ENCODE data around the gene REC8.
"Not testable (repeated sequence)": the region's sequence is repeated elsewhere in the genome, so short reads cannot be mapped to it uniquely, and the experiment has no call there.

Gene REC8

GRCh38 chr14:24184104-24184970 is 12.5 kb downstream of the REC8 start:
- DNase-seq (ENCODE audit: low read depth) = no peak

- DNase-seq (ENCODE audit: low read depth) = no peak
Measured at GRCh38 chr14:24185026-24185425, 13.1 kb downstream of the REC8 start.

GRCh38 chr14:24185741-24186140 is 13.9 kb downstream of the REC8 start:
- DNase-seq (ENCODE audit: low read depth) = no peak

- no peak for DNase-seq (ENCODE audit: low read depth)
Measured at GRCh38 chr14:24186831-24187538, 15.1 kb downstream of the REC8 start.

DNA sequence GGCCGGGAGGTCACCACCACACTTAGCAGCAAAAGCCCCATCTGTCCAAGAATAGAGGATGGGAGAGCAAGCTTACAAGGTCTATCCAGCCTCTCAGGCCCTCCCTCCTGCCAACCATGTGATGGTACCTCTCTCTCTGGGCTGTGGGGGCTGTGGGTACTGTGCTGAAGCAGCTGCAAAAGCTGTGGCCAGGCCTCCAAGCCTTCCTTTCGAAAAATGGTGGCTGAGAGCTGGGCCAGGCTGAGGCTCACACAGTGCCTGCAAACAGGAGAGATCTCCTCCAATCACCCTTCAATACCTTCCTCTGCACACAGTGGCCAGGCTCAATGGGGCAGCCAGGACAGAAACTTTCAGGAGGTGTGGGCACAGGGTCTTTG is 15.6 kb downstream of the REC8 start:
- DNase-seq (ENCODE audit: low read depth) = no peak

DNA sequence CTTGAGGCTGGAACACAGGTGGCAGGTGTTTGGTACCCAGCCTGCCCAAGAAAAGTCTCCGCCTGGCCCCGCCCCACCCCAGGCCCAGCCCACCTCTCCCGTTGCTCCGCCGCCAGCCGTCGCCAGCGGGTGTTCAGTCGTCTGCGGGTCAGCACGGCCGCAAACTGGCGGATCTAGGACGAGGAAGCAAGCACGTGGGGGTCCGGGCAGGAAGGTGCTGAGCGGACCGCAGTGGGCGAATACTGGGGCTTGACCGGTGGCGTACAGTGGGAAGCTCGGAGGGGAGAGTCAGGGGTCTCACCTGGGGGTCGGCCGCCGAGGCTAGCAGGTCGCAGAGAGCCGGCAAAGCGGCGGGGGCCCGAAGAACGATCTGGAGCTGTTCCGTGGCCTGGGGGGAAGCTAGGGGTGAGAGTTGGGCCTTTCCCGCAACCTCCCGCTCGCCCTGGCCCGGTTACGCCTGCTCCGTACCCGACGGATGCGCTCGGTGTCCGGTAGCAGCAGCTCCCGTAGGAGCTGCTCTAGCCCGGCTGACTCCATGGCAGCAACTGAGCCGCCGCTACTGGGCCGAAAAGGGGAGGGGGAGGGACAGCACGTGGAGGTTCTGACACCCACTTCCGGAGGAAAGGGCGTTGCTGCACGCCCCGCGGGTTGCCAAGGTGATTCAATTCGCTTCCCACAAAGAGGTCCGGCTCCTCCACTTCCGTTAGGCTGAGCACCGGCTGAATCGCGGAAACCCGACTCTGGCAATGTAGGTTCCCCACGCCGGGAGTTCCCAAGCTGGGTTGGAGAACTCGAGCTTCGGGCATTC is 16.6 kb downstream of the REC8 start, which contains the start of gene IPO4:
IPO4 (minus strand) TSS at position 566 of the 808 bp plus-strand sequence; CDS start at position 537, 29 bp downstream.
- DNase-seq (ENCODE audit: low read depth) = peak; percentile 92

GRCh38 chr14:24189059-24189375 is 17.1 kb downstream of the REC8 start:
- DNase-seq (ENCODE audit: low read depth) = no peak

- DNase-seq (ENCODE audit: low read depth) = no peak
Measured at GRCh38 chr14:24189460-24189859, 17.6 kb downstream of the REC8 start.

GRCh38 chr14:24190416-24190815 is 18.5 kb downstream of the REC8 start:
- DNase-seq (ENCODE audit: low read depth) = no peak

DNA sequence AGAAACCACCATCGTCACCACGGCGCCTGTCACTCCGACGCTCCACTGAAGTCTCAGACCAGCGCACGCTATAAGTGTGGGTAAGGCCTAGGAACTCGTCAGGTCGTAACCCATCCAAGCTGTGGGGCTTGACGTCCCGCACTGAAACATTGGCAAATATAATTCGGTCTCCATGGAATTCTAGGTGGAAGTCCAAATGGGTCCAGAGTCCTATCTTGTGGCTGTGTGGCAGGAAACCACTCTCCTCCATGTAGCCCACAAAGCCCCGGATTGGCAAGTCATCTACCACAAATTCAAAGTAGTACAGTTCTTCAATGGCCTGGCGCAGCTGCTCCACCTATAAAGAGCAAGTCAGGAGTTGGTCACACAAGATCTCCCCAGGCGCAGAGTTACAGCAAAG is 21.1 kb downstream of the REC8 start:
- no peak for DNase-seq (ENCODE audit: low read depth)

GRCh38 chr14:24194186-24194872 is 22.4 kb downstream of the REC8 start:
- no peak for DNase-seq (ENCODE audit: low read depth)

GRCh38 chr14:24194873-24195185 is 22.9 kb downstream of the REC8 start:
- no peak for DNase-seq (ENCODE audit: low read depth)

DNA sequence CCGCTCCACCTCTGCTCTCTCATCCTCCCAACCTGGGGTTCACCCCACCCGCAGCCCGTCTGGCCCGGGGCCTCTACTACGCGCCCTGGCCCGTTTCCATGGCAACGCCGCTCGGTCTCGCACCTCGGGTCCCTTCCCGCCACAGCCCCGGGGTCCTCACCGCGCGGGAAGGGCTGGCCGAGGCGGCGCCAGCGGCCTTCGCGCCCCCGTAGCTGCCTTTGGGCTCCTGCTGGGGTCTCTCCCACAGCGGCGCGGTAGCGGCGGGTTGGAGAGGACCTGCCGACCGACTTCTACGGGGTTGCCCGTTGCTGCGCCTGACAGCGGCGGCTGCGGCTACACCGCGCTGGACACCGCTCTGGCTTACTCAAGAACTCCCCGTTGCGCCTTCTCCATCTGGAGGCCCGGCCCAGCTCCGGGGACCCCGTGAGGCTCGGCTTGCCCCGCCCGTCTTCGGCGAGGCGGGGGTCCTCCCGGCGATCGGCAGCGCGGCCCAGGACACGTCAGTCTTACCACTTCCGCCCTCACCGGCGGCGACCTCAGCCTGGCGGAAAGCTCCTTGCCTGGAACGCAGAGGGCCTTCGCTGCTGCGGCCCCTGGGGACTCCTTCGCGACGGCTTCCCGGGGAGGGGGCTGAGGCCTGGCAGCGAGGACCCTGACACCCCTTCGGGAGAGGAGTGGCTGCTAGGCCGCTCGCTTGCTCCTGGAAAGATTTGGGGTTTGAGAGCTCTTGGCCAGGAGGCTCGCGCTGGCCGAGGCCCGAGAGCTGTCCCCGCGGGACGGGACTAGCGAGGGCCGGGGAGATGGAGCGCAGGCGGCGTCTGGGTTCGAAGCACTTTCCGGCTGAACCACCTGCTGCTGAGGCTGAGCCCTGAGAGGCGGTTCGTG is 23.5 kb downstream of the REC8 start, which contains the start of gene TM9SF1:
TM9SF1 (minus strand) TSS at position 256 of the 885 bp plus-strand sequence. CDS start 422 bp downstream, outside the sequence.
- peak; percentile 79 for DNase-seq (ENCODE audit: low read depth)

- no peak for DNase-seq (ENCODE audit: low read depth)
Measured at GRCh38 chr14:24196071-24197055, 24.5 kb downstream of the REC8 start.

DNA sequence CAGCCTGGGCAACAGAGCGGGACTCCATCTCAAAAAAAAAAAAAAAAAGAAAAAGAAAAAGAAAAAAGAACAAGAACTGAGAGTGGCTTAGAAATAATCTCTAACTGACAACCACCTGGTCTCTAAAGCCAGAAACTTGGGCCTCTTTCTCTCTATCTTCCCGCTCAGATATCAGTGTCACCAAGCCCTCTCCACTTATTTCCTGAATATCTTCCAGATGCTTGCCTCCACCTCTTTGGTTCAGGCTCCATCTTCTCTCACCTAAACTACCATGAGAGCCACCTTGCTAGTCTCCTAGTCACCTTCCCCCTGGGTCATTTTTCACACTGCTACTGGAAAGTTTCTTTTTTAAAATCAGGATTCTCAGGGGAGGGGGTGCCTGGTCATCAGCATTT is 25.2 kb downstream of the REC8 start:
- DNase-seq (ENCODE audit: low read depth) = no peak

GRCh38 chr14:24198814-24199524 is 27.1 kb downstream of the REC8 start:
- DNase-seq (ENCODE audit: low read depth) = no peak

- DNase-seq (ENCODE audit: low read depth) = not testable (repeated sequence)
Measured at GRCh38 chr14:24202538-24202937, 30.7 kb downstream of the REC8 start.

DNA sequence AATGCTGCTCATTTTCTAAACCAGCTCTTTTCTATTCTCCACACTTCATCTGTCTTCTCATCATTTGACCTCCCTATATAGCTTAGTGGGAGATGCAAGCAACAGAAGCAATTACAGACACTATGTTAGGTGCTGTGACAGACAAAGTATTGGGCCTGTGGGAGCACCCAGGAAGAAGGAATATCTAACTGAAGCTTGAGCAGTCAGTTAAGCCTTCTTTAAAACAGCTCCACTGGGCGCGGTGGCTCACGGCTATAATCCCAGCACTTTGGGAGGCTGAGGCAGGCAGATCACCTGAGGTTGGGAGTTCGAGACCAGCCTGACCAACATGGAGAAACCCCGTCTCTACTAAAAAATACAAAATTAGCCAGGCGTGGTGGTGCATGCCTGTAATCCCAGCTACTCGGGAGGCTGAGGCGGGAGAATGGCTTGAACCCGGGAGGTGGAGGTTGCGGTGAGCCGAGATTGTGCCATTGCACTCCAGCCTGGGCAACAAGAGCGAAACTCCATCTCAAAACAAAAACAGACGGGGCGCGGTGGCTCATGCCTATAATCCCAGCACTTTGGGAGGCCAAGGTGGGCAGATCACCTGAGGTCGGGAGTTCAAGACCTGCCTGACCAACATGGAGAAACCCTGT is 31.5 kb downstream of the REC8 start:
- DNase-seq (ENCODE audit: low read depth) = not testable (repeated sequence)
